GM18526 (cell line): Measurements from ENCODE around the gene OSGIN1.

Experiments
- POLR2A ChIP-seq: IDR thresholded peaks from 3 replicates; pipeline ENCODE4 v1.6.1; 2011; ENCODE audit not compliant: insufficient read length; ENCODE audit errors: extremely low read depth

Gene OSGIN1

GRCh38 chr16:84013787-84014569 is 60.9 kb downstream of the OSGIN1 start:
- no peak for TF ChIP-seq POLR2A

- TF ChIP-seq POLR2A = no peak
Measured at GRCh38 chr16:84014570-84015327, 61.7 kb downstream of the OSGIN1 start.

DNA sequence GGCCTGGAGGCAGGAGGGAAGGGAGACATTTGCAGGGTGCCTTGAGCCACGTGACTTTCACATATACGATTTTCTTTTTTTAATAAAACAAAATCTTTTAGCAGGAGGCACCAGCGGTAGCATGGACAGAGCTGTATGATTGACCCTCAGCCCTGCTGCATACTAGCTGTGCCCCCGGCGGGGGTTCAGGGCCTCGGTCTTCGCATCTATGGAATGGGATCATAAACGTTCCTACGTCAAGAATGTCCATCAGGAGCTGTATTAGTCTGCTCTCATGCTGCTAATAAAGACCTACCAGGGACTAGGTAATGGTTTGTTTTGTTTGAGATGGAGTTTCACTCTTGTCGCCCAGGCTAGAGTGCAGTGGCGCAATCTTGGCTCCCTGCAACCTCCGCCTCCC is 62.4 kb downstream of the OSGIN1 start:
- TF ChIP-seq POLR2A = no peak
